Left renal cortex interstitium (tissue), 4 donors: Measurements from ENCODE around the gene METRN. TPM values are rescaled to one million over a fixed set of nuclear protein-coding genes. Genes with fewer than 3 reads are reported as not detected.

Source experiments
- DNase-seq, 4 donors: peaks; one replicate each; pipeline ENCODE4 v3.0.0-alpha.2; 2013; ENCODE audit warnings: low read depth in 4 of 4, low spot score in 2 of 4, missing footprints in 1 of 4
- polyA plus RNA-seq, 4 donors: library from polyadenylated mRNA; unstranded; fragments of 120-200 nt; gene quantifications; one replicate each; pipeline ENCODE4 v1.2.1, GENCODE V29; 2013; ENCODE audit not compliant: insufficient read length in 4 of 4

METRN gene
- polyA plus RNA-seq, 4 donors, result 4.7 to 14.0 (median 11.8) TPM

GRCh38 chr16:721765-722540, 7.0 kb downstream of the METRN start:
- no peak for DNase-seq

- no peak for DNase-seq
Observed at GRCh38 chr16:722835-723633, 8.1 kb downstream of the METRN start.

GRCh38 chr16:723695-724094, 8.8 kb downstream of the METRN start:
- no peak for DNase-seq

GRCh38 chr16:724188-725040, 9.5 kb downstream of the METRN start:
- no peak for DNase-seq

GRCh38 chr16:725041-725376, 10.1 kb downstream of the METRN start:
- DNase-seq, result no peak

- DNase-seq, result no peak
Observed at GRCh38 chr16:725463-726187, 10.7 kb downstream of the METRN start.

- no peak for DNase-seq
Observed at GRCh38 chr16:726188-726437, 11.2 kb downstream of the METRN start.

GRCh38 chr16:726438-727290, 11.7 kb downstream of the METRN start, which contains the start of the genes CCDC78 and HAGHL:
TSS of gene CCDC78 (minus strand) at chr16:726443. CDS start at chr16:726367, 76 bp downstream.
TSS of gene HAGHL (plus strand) at chr16:727106. CDS start at chr16:727510, 404 bp downstream.
- no peak for DNase-seq

GRCh38 chr16:727291-727977, 12.5 kb downstream of the METRN start:
- no peak for DNase-seq

- no peak for DNase-seq
Observed at GRCh38 chr16:728131-728889, 13.4 kb downstream of the METRN start.

- DNase-seq, result no peak
Observed at GRCh38 chr16:728890-729744, 14.2 kb downstream of the METRN start.

- DNase-seq, result no peak
Observed at GRCh38 chr16:729768-730665, 15.1 kb downstream of the METRN start.

GRCh38 chr16:730666-731509, 16.0 kb downstream of the METRN start:
- no peak for DNase-seq

GRCh38 chr16:732332-732731, 17.4 kb downstream of the METRN start:
- DNase-seq, result no peak

- no peak for DNase-seq
Observed at GRCh38 chr16:732936-733335, 18.0 kb downstream of the METRN start.
